BJ (cell line): ENCODE results near the gene MAPK1. TPM values are rescaled to one million over a fixed set of nuclear protein-coding genes. Genes with fewer than 3 reads are reported as not detected.

Experiments
- CTCF ChIA-PET: fragments of 350-600 bp; formaldehyde crosslinking; extraction: SDS; loops from one replicate; lab custom pipeline; 2021; ENCODE audit warnings: antibody characterized with exemption, inconsistent platforms; lab: Yijun Ruan, JAX
- POLR2A ChIA-PET: fragments of 300-600 bp; sonication (Branson Sonifier 250); formaldehyde crosslinking; extraction: SDS; loops from one replicate; lab custom pipeline; 2021; ENCODE audit warnings: antibody characterized with exemption; lab: Charles Lee
- DNase-seq: peaks from one replicate; pipeline ENCODE4 v3.0.0-alpha.2; 2011; ENCODE audit warnings: low read depth
- H3K27me3 ChIP-seq: 2 replicates; pipeline ENCODE4 v1.6.0; 2011; ENCODE audit warnings: low read length; ENCODE audit not compliant: control insufficient read depth, insufficient read depth
- H3K36me3 ChIP-seq: 2 replicates; pipeline ENCODE4 v1.5.1; 2011; ENCODE audit warnings: low read length; ENCODE audit not compliant: control insufficient read depth, insufficient read depth
- H3K4me3 ChIP-seq: 2 replicates; pipeline ENCODE4 v1.5.1; 2011; ENCODE audit warnings: low read depth, mild to moderate bottlenecking, control low read depth, low read length
- polyA plus RNA-seq: library from polyadenylated mRNA; depleted of rRNA; stranded (reverse); fragments of >200 nt; gene quantifications from 2 replicates; pipeline ENCODE4 v1.2.3, GENCODE V29; 2011
- TF ChIP-seq, protein P1 (sequence below): IDR thresholded peaks from 2 replicates; pipeline ENCODE4 v1.5.1; 2011; ENCODE audit warnings: low read depth, mild to moderate bottlenecking, control low read depth, inconsistent platforms, low read length, moderate library complexity; ENCODE audit not compliant: insufficient read depth

The MAPK1 gene
- polyA plus RNA-seq, 1 experiment: 119 TPM

DNA sequence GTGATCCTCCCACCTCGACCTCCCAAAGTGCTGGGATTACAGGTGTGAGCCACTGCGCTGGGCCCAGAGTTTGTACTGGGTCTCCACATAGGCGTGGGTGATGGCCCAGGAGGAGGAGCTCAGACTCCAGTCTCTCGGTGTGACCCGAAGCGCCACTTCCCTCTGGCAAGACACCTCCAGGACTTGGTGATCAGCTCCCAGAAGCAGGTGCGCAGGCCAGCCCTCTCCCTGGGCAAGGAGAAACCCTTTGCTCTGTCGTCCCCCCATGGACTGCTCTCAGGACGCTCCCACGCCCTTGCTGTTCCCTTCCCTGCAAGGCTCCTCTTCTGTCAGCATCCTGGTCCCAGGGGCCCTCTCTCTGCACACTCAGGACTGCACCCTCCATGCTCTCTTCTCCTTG lies 126.4 kb downstream of the MAPK1 start:
- POLR2A ChIA-PET: no interaction called here
- Histone ChIP-seq H3K27me3 (peaks cover 4% of the 10 kb centered on the region), H3K4me3 (no peak overlapping the region), H3K36me3 (no peaks in the 10 kb centered on the region)
- TF ChIP-seq, protein P1, sequence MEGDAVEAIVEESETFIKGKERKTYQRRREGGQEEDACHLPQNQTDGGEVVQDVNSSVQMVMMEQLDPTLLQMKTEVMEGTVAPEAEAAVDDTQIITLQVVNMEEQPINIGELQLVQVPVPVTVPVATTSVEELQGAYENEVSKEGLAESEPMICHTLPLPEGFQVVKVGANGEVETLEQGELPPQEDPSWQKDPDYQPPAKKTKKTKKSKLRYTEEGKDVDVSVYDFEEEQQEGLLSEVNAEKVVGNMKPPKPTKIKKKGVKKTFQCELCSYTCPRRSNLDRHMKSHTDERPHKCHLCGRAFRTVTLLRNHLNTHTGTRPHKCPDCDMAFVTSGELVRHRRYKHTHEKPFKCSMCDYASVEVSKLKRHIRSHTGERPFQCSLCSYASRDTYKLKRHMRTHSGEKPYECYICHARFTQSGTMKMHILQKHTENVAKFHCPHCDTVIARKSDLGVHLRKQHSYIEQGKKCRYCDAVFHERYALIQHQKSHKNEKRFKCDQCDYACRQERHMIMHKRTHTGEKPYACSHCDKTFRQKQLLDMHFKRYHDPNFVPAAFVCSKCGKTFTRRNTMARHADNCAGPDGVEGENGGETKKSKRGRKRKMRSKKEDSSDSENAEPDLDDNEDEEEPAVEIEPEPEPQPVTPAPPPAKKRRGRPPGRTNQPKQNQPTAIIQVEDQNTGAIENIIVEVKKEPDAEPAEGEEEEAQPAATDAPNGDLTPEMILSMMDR: no peak
- DNase-seq: no peak
- CTCF ChIA-PET: no interaction called here

DNA sequence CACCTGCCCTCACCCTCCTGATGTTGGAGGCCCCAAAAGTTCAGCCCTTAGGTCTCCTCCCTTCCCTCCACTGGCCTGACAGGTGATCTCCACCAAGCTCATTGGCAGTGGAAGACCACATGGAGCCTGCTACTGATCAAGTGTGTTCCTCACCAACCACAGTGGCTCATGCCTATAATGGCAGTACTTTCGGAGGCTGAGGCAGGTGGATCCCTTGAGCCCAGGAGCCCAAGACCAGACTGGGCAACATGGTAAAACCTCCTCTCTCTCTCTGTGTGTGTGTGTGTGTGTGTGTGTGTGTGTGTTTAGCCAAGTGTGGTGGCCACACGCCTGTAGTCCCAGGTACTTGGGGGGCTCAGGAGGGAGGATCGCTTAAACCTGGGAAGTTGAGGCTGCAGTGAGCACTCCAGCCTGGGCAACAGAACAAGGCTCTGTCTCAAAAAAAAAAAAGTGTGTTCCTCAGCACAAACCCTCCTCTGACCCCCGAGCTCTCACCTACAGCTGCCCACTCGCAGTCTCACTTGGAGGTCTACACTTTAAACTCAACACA lies 127.5 kb downstream of the MAPK1 start:
- POLR2A ChIA-PET: no interaction called here
- CTCF ChIA-PET: no interaction called here
- H3K36me3 ChIP-seq: no peaks in the 10 kb centered on the region
- H3K4me3 ChIP-seq: no peak overlapping the region
- DNase-seq: no peak
- TF ChIP-seq, protein P1: no peak
- H3K27me3 ChIP-seq: peaks cover 4% of the 10 kb centered on the region

DNA sequence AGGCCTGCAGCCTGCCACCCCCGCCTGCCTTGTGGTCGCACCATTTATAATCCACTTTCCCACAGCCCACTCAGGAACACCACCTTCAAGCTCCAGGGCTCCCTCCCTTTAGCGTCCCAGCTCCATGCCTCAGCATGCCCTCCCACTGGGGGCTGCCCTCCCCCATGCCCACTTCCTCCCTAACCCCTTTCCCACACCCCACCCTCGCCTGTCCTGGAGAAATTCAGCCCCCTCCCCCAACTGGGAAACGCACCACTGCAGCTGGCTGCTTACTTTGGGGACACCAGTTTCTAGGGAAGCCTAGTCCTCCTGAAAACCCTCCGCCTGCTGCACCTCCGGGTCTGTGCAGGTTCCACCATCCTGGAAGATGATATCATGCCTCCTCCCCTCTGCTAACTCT lies 128.5 kb downstream of the MAPK1 start:
- TF ChIP-seq, protein P1: no peak
- POLR2A ChIA-PET: no interaction called here
- H3K27me3 ChIP-seq: peaks cover 4% of the 10 kb centered on the region
- CTCF ChIA-PET: interaction anchor here (0.6 kb wide), 1 partner anchor 167 kb away, joined by 3 read pairs; no protein-coding TSS in a partner anchor
- H3K4me3 ChIP-seq: no peak overlapping the region
- DNase-seq: no peak
- H3K36me3 ChIP-seq: no peaks in the 10 kb centered on the region

DNA sequence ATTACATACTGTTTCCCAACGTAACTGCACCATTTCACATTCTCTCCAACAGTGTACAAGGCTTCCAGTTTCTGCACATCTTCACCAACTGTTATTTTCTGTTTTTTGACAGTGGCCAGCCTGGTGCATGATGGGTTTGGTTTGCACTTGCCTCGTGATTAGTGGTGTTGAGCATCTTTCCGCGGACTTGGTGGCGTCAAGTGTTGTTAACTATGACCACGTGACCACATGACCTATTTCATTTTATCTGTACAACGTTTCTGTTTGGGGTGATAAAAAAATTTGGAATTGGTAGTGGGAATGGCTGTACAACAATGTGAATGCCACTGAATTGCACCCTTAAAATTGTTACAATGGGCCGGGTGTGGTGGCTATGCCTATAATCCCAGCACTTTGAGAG lies 129.4 kb downstream of the MAPK1 start:
- ChIA-PET CTCF (no interaction called here), POLR2A (no interaction called here)
- Histone ChIP-seq H3K36me3 (no peaks in the 10 kb centered on the region), H3K27me3 (peaks cover 6% of the 10 kb centered on the region), H3K4me3 (no peak overlapping the region)
- DNase-seq: no peak
- TF ChIP-seq, protein P1: no peak

DNA sequence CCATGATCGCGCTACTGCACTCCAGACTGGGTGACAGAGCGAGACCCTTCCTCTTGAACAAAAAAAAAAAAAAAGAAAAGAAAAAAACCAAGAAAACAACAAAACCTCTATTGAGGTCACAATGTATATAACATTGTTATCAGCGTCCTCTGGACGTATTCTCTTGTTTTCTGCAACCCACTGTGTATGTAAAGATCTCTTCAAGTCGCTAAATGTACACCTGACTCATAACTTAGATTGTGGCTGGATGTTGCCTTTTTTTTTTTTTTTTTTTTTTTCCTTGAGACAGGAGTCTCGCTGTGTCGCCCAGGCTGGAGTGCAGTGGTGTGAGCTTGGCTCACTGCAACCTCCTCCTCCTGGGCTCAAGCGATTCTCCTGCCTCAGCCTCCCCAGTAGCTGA lies 130.5 kb downstream of the MAPK1 start:
- no peaks in the 10 kb centered on the region for H3K36me3 ChIP-seq
- CTCF ChIA-PET: interaction anchor here (1.2 kb wide), 1 partner anchor 202 kb away, joined by 3 read pairs; no protein-coding TSS in a partner anchor
- no peak for DNase-seq
- H3K4me3 ChIP-seq: no peak overlapping the region
- peaks cover 6% of the 10 kb centered on the region for H3K27me3 ChIP-seq
- TF ChIP-seq, protein P1: no peak
- POLR2A ChIA-PET: no interaction called here
